Measurements from ENCODE around the gene TSPAN4. TPM values are rescaled to one million over a fixed set of nuclear protein-coding genes. Genes with fewer than 3 reads are reported as not detected.

TSPAN4 gene
- total RNA-seq, 1 experiment from 2014 or later = 29.2 TPM

- no peak for DNase-seq (ENCODE audit: low spot score)
These were observed 40.9 kb downstream of the TSPAN4 start for GRCh38 chr11:883527-883926.

GRCh38 chr11:884578-885070 lies 42.0 kb downstream of the TSPAN4 start:
- DNase-seq (ENCODE audit: low spot score) = no peak

GRCh38 chr11:886568-886967 lies 43.9 kb downstream of the TSPAN4 start:
- DNase-seq (ENCODE audit: low spot score) = no peak

GRCh38 chr11:887589-887988 lies 44.9 kb downstream of the TSPAN4 start:
- no peak for DNase-seq (ENCODE audit: low spot score)

- DNase-seq (ENCODE audit: low spot score) = no peak
These were observed 45.9 kb downstream of the TSPAN4 start for GRCh38 chr11:888310-889212.

- no peak for DNase-seq (ENCODE audit: low spot score)
These were observed 46.6 kb downstream of the TSPAN4 start for GRCh38 chr11:889257-889656.

GRCh38 chr11:889687-890475 lies 47.2 kb downstream of the TSPAN4 start:
- DNase-seq (ENCODE audit: low spot score) = no peak

- DNase-seq (ENCODE audit: low spot score) = no peak
These were observed 48.3 kb downstream of the TSPAN4 start for GRCh38 chr11:890794-891540.

- DNase-seq (ENCODE audit: low spot score) = no peak
These were observed 50.5 kb downstream of the TSPAN4 start for GRCh38 chr11:893008-893654.

GRCh38 chr11:894575-895201 lies 52.0 kb downstream of the TSPAN4 start:
- DNase-seq (ENCODE audit: low spot score) = no peak

- no peak for DNase-seq (ENCODE audit: low spot score)
These were observed 52.9 kb downstream of the TSPAN4 start for GRCh38 chr11:895331-896110.

- DNase-seq (ENCODE audit: low spot score) = no peak
These were observed 54.8 kb downstream of the TSPAN4 start for GRCh38 chr11:897253-898142.

- peak; percentile 44 for DNase-seq (ENCODE audit: low spot score)
These were observed 55.5 kb downstream of the TSPAN4 start for GRCh38 chr11:898143-898511.

GRCh38 chr11:898540-899190 lies 56.0 kb downstream of the TSPAN4 start:
- DNase-seq (ENCODE audit: low spot score) = peak; percentile 56

- no peak for DNase-seq (ENCODE audit: low spot score)
These were observed 57.1 kb downstream of the TSPAN4 start for GRCh38 chr11:899724-900123.

GRCh38 chr11:900545-900944 lies 57.9 kb downstream of the TSPAN4 start:
- DNase-seq (ENCODE audit: low spot score) = no peak

- DNase-seq (ENCODE audit: low spot score) = no peak
These were observed 58.9 kb downstream of the TSPAN4 start for GRCh38 chr11:901452-902061.

- DNase-seq (ENCODE audit: low spot score) = no peak
These were observed 61.7 kb downstream of the TSPAN4 start for GRCh38 chr11:904380-904779.
